Endothelial cell of umbilical vein (primary cell): Measurements from ENCODE around the gene TFPI2. TPM values are rescaled to one million over a fixed set of nuclear protein-coding genes. Genes with fewer than 3 reads are reported as not detected.

Experiments
- BruUV-seq: library from RNA; stranded (reverse); fragments of 400-500 nt; replicated peaks from 2 replicates; lab custom pipeline; 2021; lab: Mats Ljungman, UMichigan
- CTCF ChIA-PET: fragments of 300-600, 350-600 bp; sonication (Branson Sonifier 250); formaldehyde crosslinking; loops from one replicate; lab custom pipeline; 2021; ENCODE audit warnings: antibody characterized with exemption, inconsistent platforms; lab: Charles Lee
- POLR2A ChIA-PET: fragments of 300-600, 350-600 bp; sonication (Branson Sonifier 250); formaldehyde crosslinking; loops from one replicate; lab custom pipeline; 2021; ENCODE audit warnings: antibody characterized with exemption, inconsistent platforms; lab: Charles Lee
- DNase-seq: peaks from one replicate; pipeline ENCODE4 v3.0.0-alpha.2; 2011; ENCODE audit warnings: low read depth, low spot score
- FAIRE-seq: peaks from 2 replicates; lab custom pipeline; 2011; peaks lifted over from hg19 to GRCh38; lab: Jason Lieb, UNC
- H2AFZ ChIP-seq: 2 replicates; pipeline ENCODE4 v1.6.0; 2012; ENCODE audit warnings: low read depth, low read length, control low read depth, inconsistent platforms
- H3K27ac ChIP-seq: 2 replicates; pipeline ENCODE4 v1.5.1; 2011; ENCODE audit warnings: low read depth, mild to moderate bottlenecking, control low read depth, low read length, moderate library complexity; ENCODE audit not compliant: insufficient read depth
- H3K27me3 ChIP-seq, 2 experiments: 2 replicates each; pipeline versions ENCODE4 v1.6.0 to v1.6.1; 2011; ENCODE audit warnings: low read length in 2 of 2, mixed read lengths in 1 of 2; ENCODE audit not compliant: control insufficient read depth in 2 of 2, insufficient read depth in 2 of 2
- H3K36me3 ChIP-seq, 2 experiments: 2 replicates in 1 of 2; 3 replicates in 1 of 2; pipeline ENCODE4 v1.5.1; 2011; ENCODE audit warnings: low read length in 2 of 2, mild to moderate bottlenecking in 1 of 2, moderate library complexity in 1 of 2; ENCODE audit not compliant: control insufficient read depth in 2 of 2, insufficient read depth in 2 of 2; ENCODE audit errors: extremely low read depth in 1 of 2
- H3K4me1 ChIP-seq: 3 replicates; pipeline ENCODE4 v1.5.1; 2011; ENCODE audit warnings: mild to moderate bottlenecking, low read length; ENCODE audit not compliant: control insufficient read depth, insufficient read depth; ENCODE audit errors: extremely low read depth
- H3K4me2 ChIP-seq: 2 replicates; pipeline ENCODE4 v1.6.1; 2011; ENCODE audit warnings: low read length, control low read depth, mixed read lengths; ENCODE audit not compliant: insufficient read depth
- H3K4me3 ChIP-seq, 3 experiments: fragments of 200-600 bp in 1 of 3; sonication (generic), shearing (Covaris generic) in 1 of 3; replicated peaks in 1 of 3; 2 replicates each; pipeline ENCODE4 v1.5.1; 2011 to 2016; ENCODE audit warnings: control low read depth in 3 of 3, low read length in 3 of 3, mild to moderate bottlenecking in 2 of 3, inconsistent platforms in 1 of 3, low read depth in 1 of 3, moderate library complexity in 1 of 3; ENCODE audit not compliant: insufficient read depth in 1 of 3
- H3K79me2 ChIP-seq: 2 replicates; pipeline ENCODE4 v1.6.0; 2012; ENCODE audit warnings: low read length, inconsistent platforms; ENCODE audit not compliant: control insufficient read depth, insufficient read depth
- H3K9ac ChIP-seq: replicated peaks from 2 replicates; pipeline ENCODE3; 2011; ENCODE audit warnings: low read length, control low read depth; ENCODE audit not compliant: insufficient read depth; ENCODE audit errors: extremely low read depth
- H3K9me1 ChIP-seq: replicated peaks from 3 replicates; pipeline ENCODE4 v1.6.0; 2011; ENCODE audit warnings: mild to moderate bottlenecking, low read length; ENCODE audit not compliant: control insufficient read depth, insufficient read depth; ENCODE audit errors: extremely low read depth
- H3K9me3 ChIP-seq: replicated peaks from 2 replicates; pipeline ENCODE4 v1.5.1; 2012; ENCODE audit warnings: low read length, inconsistent platforms; ENCODE audit not compliant: control insufficient read depth, insufficient read depth
- H4K20me1 ChIP-seq: replicated peaks from 2 replicates; pipeline ENCODE3; 2011; ENCODE audit warnings: mild to moderate bottlenecking, low read length; ENCODE audit not compliant: control insufficient read depth, insufficient read depth; ENCODE audit errors: extremely low read depth
- EZH2 ChIP-seq: IDR thresholded peaks from 2 replicates; pipeline ENCODE4 v1.6.1; 2012; ENCODE audit warnings: borderline replicate concordance, low read depth, mild to moderate bottlenecking, moderate library complexity, low read length, inconsistent platforms; ENCODE audit not compliant: severe bottlenecking
- FOS ChIP-seq: IDR thresholded peaks from 2 replicates; pipeline ENCODE4 v1.6.1; 2011; ENCODE audit warnings: mild to moderate bottlenecking, low read length, moderate library complexity, borderline replicate concordance; ENCODE audit not compliant: insufficient read depth
- GATA2 ChIP-seq: IDR thresholded peaks from 2 replicates; pipeline ENCODE4 v1.7.0; 2011; ENCODE audit warnings: low read depth, mild to moderate bottlenecking, moderate library complexity, mixed read lengths, low read length; ENCODE audit not compliant: insufficient read length, insufficient read depth
- JUN ChIP-seq: IDR thresholded peaks from 2 replicates; pipeline ENCODE4 v1.6.1; 2011; ENCODE audit warnings: borderline replicate concordance, low read depth; ENCODE audit not compliant: insufficient read length, insufficient read depth
- MYC ChIP-seq: IDR thresholded peaks from one replicate; pipeline ENCODE4 v1.6.1; 2011; ENCODE audit warnings: mild to moderate bottlenecking, low read depth, low read length
- POLR2A ChIP-seq: IDR thresholded peaks from 2 replicates; pipeline ENCODE4 v1.6.1; 2012; ENCODE audit warnings: low read depth, mild to moderate bottlenecking, control low read depth, low read length
- POLR2AphosphoS5 ChIP-seq: IDR thresholded peaks from 2 replicates; pipeline ENCODE4 v1.6.1; 2012; ENCODE audit warnings: low read depth, mild to moderate bottlenecking, control low read depth, low read length, moderate library complexity; ENCODE audit not compliant: insufficient read depth
- dilution Hi-C: fragments of 300-500 bp; cut with MboI; formaldehyde crosslinking; loops from one replicate; pipeline ENCODE4 v1.15.0; 2019; ENCODE audit warnings: low sequenced_read_pairs; ENCODE audit not compliant: extremely low pct_ligation_motif_present
- intact Hi-C: fragments of 100-400 bp; cut with micrococcal nuclease; formaldehyde crosslinking; loops from one replicate; pipeline ENCODE4 v1.10.0; 2022
- polyA plus RNA-seq, 4 experiments: library from polyadenylated mRNA; depleted of rRNA in 3 of 4; stranded (reverse) in 3 of 4; unstranded in 1 of 4; fragments of >200 nt; gene quantifications; 2 replicates each; pipeline versions ENCODE4 v1.2.1 to v1.2.3, GENCODE V29; 2011 to 2012; ENCODE audit warnings: missing spikeins in 1 of 4
- total RNA-seq: library from RNA; stranded (reverse); gene quantifications from 2 replicates; pipeline ENCODE4 v1.2.3, GENCODE V29; 2021
- TF ChIP-seq, protein P1 (sequence below): IDR thresholded peaks from 2 replicates; pipeline ENCODE4 v1.6.1; 2011; ENCODE audit not compliant: insufficient read depth, insufficient read length
- TF ChIP-seq, protein P2 (sequence below), 2 donors: IDR thresholded peaks; 1 replicate in 1 of 2; 2 replicates in 1 of 2; pipeline ENCODE4 v1.5.1; 2011; ENCODE audit warnings: low read length in 2 of 2, mild to moderate bottlenecking in 2 of 2, moderate library complexity in 2 of 2, control low read depth in 1 of 2, inconsistent platforms in 1 of 2, low read depth in 1 of 2; ENCODE audit not compliant: insufficient read depth in 1 of 2; ENCODE audit errors: extremely low read depth in 1 of 2

The TFPI2 gene
- total and polyA plus RNA-seq, 2 donors (not counting 3 experiments of a cell fraction or from before 2014, with no cell fraction given) = 49.9 to 65.9 TPM

DNA sequence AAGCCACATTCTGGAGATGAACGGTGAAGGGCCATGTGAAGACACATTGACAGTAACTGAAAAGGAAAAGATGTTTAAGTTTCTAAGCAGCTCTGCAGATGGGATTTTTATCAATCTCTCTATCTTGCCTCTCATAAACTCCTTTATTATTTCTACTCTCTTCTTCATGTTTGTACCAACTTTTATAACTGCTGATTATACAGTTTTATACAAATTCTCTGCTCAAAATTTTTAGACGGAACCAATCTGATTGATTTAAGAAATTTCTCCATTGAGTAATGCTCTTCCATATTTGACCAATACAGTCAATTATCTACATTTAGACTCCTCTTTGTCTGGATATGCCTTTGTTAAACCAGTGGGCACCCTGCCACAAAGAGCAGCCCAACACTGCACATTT, 31.7 kb downstream of the TFPI2 start:
- FAIRE-seq = no peak
- intact Hi-C loops = no loop called here

More for the DNA sequence above, 31.7 kb downstream of the TFPI2 start:
- dilution Hi-C loops = no loop called here
- POLR2A ChIA-PET = no interaction called here
- Histone ChIP-seq H3K27ac (no peak overlapping the region), H3K79me2 (no peaks in the 10 kb centered on the region), H3K4me1 (peaks cover 4% of the 10 kb centered on the region), H4K20me1 (no peaks in the 10 kb centered on the region), H3K27me3 (peaks cover 0 to 1% of the 10 kb centered on the region in 2 experiments), H3K9ac (no peak overlapping the region), H2AFZ (no peak overlapping the region), H3K9me3 (no peaks in the 10 kb centered on the region), H3K9me1 (no peaks in the 10 kb centered on the region), H3K4me2 (no peak overlapping the region), H3K4me3 (no peak overlapping the region), H3K36me3 (no peaks in the 10 kb centered on the region)
- DNase-seq = no peak
- no TSS peak for BruUV-seq
- TF ChIP-seq, protein P1, sequence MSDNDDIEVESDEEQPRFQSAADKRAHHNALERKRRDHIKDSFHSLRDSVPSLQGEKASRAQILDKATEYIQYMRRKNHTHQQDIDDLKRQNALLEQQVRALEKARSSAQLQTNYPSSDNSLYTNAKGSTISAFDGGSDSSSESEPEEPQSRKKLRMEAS = no peak
- TF ChIP-seq JUN (no peak), POLR2AphosphoS5 (no peak), POLR2A (no peak), MYC (no peak), FOS (no peak), GATA2 (no peak), EZH2 (no peak)
- TF ChIP-seq, protein P2, sequence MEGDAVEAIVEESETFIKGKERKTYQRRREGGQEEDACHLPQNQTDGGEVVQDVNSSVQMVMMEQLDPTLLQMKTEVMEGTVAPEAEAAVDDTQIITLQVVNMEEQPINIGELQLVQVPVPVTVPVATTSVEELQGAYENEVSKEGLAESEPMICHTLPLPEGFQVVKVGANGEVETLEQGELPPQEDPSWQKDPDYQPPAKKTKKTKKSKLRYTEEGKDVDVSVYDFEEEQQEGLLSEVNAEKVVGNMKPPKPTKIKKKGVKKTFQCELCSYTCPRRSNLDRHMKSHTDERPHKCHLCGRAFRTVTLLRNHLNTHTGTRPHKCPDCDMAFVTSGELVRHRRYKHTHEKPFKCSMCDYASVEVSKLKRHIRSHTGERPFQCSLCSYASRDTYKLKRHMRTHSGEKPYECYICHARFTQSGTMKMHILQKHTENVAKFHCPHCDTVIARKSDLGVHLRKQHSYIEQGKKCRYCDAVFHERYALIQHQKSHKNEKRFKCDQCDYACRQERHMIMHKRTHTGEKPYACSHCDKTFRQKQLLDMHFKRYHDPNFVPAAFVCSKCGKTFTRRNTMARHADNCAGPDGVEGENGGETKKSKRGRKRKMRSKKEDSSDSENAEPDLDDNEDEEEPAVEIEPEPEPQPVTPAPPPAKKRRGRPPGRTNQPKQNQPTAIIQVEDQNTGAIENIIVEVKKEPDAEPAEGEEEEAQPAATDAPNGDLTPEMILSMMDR (IDR thresholded peaks at IDR 0.05; ENCODE audit: extremely low read depth in 1 of 2, insufficient read depth in 1 of 2, low read depth in 1 of 2, low read length in 2 of 2) = no peak
- CTCF ChIA-PET = interaction anchor here (1.0 to 1.4 kb wide), 2 partner anchors 62 to 210 kb away, joined by 3 to 4 read pairs; no protein-coding TSS in a partner anchor
